ENCODE data around the gene ISLR. TPM values are rescaled to one million over a fixed set of nuclear protein-coding genes. Genes with fewer than 3 reads are reported as not detected.

ISLR gene
- total RNA-seq, 2 donors from 2014 or later, result 4.8 to 10.2 TPM

DNA sequence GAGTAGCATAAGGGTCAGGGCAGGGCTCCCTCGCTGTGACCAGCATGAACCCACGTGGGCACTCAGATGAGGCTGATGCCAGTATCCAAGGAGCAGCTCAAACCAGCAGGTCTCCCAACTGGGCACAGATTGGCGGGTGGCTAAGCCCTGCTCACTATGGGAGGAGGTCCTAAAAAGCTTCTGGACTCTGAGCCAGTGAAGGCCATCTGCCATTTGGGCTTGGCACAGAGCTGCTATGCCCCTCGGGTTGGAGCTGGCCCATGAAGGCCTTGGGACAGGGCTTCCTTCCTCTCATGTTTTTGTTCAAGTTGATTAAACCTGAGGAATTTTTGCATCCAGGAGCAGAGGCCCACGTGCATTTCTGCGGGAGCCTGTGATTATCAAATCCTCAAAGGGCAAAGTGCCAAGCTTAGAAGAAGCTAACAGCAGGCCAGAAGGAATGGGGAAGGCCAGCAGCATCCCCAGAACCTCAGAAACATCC is 33.3 kb downstream of the ISLR start:
- ATAC-seq (no peak), DNase-seq (no peak)
- intact Hi-C loops (cut with DNase I, micrococcal nuclease), result no loop called here

DNA sequence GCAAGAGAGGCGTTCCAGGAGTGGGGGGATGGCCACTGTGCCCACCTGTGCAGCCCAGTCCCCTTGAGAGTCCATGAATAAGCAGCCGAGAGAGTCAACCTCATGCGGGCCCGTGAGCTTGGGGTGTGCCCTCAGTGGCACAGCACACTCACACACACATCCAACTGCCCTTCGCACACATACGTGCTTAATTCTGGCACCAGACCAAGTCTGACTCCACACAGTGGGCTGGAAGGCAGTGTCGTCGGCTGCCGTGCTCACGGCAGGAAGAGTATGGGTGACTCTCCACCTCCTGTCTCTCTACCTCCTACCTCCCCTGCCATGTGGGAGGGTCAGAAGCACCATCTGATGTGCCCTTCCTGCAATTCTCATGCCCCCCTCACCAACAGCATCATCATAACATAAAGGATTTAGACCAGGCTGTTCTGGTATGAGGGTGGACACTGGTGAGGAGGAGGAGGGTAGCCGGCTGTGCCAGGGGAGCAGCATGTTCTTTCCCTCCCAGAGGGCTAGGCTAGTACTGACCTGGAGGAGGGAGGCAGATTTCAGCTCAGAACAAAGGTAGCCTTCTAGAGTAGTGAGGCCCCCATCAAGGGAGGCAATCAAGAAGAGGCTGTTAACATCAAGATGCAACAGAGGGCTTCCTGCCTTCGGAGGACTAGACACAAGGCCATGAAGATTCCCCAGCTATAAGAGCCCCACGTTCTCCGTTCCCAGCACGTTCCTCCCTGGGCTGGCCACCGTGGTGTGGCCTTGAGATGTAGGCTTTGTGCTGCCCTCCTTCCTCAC is 34.3 kb downstream of the ISLR start:
- intact Hi-C loops (cut with DNase I, micrococcal nuclease), result no loop called here

DNA sequence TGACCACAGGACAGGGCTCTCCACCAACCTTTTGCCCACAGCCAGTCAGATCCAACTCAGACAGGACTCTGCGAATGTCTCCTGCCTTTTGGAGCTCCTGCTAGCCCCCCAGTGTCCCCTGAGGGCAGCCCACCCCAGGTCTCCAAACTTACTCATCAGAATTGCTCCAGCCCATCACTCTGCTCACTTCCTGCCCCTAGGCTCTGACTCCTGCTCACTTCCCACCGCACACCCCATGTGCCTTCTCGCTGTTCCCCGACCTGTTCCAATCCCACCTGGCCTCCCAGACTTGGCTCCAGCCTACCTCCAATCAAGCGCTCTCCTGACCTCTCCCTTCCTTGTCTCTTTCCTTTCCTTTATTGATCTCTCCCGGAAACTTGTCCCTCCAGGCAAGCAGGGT is 35.0 kb downstream of the ISLR start:
- intact Hi-C loops (cut with DNase I, micrococcal nuclease), result no loop called here
- no peak for DNase-seq
- ATAC-seq, result no peak

More for the DNA sequence above, 34.3 kb downstream of the ISLR start:
- ATAC-seq (no peak), DNase-seq (no peak)

DNA sequence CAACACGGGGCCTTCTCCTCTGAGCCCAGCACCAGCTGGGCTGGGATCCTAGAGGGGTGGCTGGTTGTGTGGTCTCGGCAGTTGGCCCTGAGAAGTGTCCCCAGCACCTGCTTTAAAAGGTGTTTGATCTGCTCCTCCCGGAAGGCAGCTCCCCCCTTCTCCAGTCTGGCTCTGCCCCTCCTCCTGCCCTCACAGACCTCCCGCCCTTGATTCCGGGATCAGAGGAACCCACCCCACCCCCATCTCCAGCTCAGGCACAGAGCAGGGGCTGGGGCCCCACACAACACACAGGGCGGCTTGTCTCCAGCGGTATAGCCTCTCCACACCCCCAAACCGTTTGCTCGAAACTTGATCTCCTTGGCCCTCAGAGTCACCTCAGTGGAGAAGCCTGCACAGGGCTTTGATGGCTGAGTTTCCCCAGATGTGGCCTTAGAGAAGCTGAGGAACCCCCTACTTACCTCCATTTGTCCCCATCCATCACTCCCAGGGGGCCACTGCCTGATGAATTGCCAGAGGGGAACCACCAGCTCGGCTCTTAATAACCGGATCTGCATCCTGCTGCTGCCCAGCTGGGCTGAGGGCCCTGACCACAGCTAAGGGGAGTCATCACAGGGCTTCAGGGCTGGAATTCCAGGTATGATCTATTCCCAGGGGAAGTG is 35.5 kb downstream of the ISLR start:
- intact Hi-C loops (cut with DNase I, micrococcal nuclease), result no loop called here
- no peak for DNase-seq
- no peak for ATAC-seq

DNA sequence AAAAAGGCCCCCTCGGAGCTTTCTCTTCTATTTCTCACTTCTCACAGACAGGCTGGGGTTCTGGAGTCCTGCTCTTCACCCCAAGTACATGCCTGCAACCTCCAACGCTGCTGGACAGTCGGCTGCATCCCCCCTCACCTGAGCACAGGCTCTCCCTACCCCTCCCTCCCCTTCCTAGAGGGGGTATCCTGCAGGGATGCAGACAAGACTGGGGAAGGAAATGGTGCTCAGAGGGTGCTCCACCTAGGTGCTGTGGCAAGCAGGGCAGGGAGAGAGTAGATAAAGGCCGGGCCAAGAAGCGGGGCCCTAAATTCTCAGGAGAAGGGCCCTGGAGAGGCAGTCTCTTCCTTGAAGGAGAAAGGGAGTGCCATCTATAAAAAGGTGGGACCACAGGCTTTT is 36.0 kb downstream of the ISLR start:
- intact Hi-C loops (cut with DNase I, micrococcal nuclease), result no loop called here

DNA sequence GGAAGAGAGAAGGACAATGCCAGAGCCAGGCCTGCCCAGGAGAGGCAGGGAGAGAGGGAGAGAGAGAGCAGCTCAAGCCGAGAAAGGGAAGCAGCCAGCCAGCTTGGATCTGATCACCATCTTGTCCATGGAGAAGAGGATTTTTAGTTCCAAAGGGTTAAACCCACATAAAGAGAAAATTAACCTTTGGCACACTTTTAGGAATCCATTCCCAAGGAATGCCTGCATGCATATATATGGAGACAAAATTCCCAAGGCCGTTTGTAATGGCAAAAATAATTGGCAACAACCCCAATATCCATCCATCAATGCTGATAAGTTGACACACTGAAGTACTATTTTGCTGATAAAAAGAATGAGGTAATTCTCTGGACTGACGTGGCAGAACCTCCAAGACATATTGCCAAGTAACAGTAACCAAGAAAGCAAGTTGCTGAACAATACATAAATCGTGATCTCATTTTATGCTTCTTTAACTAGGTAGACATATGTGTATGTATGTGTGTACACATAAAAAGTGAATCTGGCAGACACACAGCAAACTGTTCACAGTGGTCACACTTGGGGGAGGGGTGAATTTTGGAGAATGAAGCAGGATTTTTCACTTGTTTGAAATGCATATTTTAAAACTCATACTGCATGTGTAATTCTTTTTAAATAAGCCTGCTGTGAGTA is 36.6 kb downstream of the ISLR start:
- intact Hi-C loops (cut with DNase I, micrococcal nuclease), result no loop called here
- no peak for DNase-seq
- no peak for ATAC-seq

More for the DNA sequence above, 36.0 kb downstream of the ISLR start:
- no peak for DNase-seq
- no peak for ATAC-seq

DNA sequence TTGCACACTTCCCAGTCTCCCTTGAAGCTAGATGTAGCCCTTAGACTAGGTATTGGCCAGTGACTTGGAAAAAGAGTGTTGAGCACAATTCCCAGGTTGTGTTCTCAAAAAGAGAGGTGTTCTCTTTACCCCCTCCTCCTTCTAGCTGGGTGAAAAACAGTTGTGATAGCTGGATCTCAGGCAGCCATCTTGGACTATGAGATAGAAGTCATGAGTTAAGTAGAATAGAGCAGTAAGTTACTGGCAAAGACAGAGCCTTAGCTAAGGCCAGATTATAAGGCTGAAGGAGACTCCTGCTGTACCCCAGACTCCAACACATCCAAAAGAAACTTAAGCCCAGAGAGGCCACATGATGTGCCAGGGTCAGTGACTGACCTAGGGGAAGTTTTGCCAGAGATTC is 37.2 kb downstream of the ISLR start:
- DNase-seq (no peak), ATAC-seq (no peak)
- intact Hi-C loops (cut with DNase I, micrococcal nuclease), result no loop called here

DNA sequence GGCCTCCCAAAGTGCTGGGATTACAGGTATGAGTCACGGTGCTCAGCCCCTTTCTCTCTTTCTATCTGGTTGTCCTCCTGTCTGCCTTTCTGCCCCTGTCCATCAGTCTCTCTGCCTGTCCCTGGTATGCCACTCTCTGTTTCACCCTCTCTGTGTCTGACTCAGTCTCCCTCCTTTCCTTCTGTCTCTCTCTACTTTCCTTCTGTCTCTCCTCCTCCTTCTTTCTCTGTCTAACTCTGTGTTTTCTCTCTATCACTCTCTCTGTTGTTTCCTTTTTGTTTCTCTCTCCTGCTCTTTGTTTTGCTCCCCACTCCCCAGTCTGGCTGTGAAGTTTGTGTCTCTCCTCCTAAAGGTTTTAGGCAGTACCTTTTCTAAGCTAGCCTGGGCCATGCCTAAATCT is 38.1 kb downstream of the ISLR start:
- ATAC-seq (no peak), DNase-seq (no peak)
- intact Hi-C loops (cut with DNase I, micrococcal nuclease), result no loop called here

DNA sequence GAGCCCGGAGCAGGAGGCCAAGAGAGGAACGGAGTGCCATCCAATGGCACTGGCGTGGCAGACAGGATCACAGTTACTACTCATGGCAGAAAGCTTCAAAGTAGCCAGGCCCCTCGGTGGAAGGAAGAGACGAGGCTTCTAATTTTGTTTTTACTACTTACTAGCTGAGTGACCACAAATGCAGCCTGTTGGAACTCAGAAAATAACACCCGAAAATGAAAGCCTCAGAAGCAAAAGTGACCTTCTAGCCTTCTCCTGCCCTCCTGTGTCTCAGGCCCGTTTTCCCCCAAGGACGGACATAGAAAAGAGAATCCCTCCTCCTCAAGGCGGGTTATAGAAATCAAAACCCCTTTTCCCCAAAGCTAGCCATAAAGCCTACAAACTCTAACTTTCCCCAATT is 39.0 kb downstream of the ISLR start:
- DNase-seq (no peak), ATAC-seq (no peak)
- intact Hi-C loops (cut with DNase I, micrococcal nuclease), result no loop called here

DNA sequence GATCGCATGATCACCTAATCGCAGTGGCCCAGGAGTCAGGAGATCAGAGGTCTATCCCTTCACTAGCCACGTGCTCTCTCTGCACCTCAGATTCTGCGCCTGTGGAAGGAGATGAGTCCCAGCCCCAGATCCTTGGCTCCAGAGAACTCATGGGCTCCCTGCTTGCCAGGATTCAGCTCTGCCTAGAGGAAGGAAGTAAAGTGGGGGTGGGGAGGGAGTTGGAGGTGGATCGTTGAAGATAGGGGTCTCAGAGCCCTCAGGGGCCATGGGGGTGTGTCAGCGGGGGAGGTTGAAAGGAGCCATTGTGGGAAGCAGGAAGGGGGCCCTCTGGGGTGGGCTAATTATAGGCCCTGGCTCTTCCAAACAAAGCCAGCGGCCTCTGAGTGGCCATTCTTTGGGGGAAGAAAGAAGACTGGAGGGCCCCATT is 40.4 kb downstream of the ISLR start:
- intact Hi-C loops (cut with DNase I, micrococcal nuclease), result no loop called here
- ATAC-seq (no peak), DNase-seq (no peak)

DNA sequence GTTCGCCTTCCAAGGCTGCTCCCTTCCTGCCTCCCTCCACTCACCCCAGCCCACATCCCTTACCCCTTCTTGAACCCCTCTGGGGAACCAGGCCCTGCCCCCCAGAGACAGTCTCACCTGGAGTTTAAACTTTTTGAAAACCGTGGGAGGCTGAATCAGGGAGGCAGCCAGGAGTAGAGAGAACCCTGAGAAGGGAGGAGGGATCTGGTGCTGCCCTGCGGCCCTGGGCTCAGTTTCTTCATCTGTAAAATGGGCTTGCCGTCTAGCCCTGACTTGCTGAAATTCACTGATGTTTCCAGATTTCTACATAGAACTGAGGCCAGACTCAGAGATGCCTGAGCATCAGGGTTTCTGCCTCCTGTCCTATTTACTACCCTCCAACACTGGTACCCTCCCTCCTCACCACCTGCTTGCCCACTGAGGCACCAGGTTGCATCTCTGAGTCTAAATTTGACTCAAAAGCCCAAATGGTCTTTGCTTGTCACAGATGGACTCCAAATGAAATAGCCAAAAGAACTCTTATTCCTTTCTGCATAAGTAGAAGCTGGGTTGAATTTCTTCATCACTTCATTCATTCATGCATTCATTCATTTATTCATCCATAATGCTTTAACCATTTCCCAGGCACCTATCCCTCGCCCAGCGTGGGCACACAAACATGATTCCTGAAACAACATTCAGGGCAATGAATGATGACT is 41.0 kb downstream of the ISLR start:
- intact Hi-C loops (cut with DNase I, micrococcal nuclease), result no loop called here
- ATAC-seq (no peak), DNase-seq (no peak)

DNA sequence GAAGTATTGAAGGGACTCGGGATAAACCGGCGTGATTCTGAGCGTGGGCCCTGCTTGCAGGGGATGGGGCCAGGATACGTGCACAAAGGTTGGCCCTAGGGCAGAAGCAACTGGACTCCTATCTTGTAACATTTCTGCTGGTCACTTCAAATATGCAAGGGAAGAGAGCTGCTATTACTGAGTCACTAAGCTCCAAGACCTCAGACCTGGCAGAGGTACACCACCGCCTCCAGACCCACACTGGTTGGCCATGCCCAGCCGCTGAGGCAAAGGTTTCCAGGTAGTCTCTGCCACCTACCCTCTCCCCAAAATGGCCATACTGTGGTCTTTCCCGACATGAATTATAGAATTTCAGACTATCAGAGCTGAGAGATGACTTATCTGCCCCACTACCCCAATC is 42.4 kb downstream of the ISLR start:
- no peak for DNase-seq
- ATAC-seq, result no peak
- intact Hi-C loops (cut with DNase I, micrococcal nuclease), result no loop called here

DNA sequence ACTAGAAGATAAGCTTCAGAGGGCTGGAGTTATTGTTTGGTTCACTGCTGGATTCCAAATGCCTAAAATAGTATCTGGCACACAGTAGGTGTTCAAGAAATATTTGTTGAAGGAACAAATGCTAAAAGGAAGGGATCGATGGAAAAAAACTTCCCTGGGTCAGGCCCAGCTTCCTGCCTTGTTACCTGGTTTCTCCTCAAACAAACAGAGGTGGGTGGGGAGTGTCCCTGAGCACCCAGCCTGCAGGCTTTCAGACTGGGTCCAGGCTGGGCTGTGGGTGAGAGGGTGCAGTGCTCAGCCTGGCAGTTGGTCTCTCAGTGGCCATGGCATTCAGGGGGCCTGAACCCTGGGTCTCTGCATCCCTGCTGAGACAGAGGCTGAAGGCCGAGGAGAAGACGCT is 43.4 kb downstream of the ISLR start:
- intact Hi-C loops (cut with DNase I, micrococcal nuclease), result no loop called here
- ATAC-seq (peak; percentile 47), DNase-seq (no peak)

DNA sequence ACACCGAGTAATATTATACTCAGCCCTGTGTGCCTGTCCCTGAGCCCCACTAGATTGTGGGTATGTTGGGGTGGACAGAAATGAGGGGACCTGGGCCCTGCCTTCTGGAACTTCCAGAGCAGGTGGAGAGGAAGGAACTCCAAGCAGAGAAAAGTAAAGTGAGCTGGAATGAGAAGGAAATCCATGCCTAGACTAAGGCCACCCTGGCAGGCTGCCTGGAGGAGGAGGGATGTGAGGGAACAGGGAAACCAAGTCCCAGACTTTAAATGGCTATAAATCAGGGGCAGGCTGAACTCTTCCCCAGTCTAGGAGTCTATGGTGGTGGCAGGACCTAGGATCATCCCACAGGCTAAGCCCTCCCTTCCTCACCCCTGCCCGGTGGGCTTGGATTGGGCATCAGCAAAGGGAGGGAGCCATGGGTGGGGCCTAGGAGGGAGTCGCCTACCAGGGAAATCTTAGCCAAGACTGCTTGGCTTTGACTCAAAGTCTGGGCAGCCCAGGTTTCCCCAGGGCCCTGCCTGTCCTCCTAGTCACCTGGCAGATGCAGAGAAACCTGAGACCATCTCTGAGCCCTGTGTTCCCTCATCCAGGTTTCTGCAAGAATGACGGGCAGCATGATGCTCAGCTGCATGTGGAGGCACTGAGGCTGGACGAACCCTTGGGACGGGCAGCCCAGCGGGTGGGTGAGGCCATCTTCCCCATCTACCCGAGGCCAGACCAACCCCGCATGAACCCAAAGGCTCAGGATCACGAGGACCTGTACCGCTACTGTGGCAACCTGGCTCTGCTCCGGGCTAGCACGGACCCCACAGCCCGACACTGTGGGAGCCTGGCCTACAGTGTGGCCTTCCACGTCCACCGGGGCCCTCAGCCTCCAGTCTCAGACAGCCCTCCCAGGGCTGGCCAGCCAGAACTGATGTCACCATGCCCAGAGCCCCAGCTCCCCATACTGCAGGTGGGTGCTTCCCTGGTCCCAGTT is 44.7 kb downstream of the ISLR start:
- intact Hi-C loops (cut with DNase I, micrococcal nuclease), result no loop called here
- DNase-seq, result no peak
- no peak for ATAC-seq

DNA sequence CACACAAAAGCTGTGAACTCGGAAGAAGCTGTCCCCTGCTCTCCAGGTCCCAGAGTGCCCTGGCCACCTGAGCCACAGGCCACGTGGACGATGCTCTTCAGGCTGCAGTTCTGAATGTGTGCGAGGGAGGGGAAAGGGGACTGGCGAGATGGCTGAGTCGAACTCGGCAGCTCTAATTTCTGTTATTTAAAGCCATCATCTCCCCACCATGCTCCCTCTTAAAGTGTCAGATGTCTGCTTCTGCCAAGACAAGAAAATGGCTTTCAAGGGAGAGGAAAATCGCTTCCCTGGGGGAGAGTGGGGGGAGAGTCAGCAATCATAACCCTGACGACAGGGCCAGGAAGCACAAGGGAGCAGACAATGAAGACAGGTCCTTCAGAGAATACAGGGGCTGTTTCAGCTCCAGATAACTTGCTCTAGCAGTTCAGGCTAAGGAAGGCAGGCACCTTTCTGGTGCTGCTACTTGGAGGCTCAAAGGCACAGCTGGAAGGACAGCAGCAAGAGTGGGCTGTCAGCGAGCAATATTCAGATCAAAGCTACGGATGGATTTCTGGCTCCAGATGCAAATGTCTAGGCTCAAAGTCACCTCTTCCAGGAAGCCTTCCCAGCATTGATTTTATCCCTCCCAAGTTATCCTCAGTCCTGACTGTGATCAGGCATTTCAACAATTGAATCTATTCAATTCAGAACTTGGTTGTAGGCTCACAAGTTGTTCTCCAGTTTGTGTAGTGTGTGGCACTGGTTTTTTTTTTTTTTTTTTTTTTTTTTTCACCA is 47.2 kb downstream of the ISLR start:
- no peak for DNase-seq
- intact Hi-C loops (cut with DNase I, micrococcal nuclease), result no loop called here
- ATAC-seq, result no peak

DNA sequence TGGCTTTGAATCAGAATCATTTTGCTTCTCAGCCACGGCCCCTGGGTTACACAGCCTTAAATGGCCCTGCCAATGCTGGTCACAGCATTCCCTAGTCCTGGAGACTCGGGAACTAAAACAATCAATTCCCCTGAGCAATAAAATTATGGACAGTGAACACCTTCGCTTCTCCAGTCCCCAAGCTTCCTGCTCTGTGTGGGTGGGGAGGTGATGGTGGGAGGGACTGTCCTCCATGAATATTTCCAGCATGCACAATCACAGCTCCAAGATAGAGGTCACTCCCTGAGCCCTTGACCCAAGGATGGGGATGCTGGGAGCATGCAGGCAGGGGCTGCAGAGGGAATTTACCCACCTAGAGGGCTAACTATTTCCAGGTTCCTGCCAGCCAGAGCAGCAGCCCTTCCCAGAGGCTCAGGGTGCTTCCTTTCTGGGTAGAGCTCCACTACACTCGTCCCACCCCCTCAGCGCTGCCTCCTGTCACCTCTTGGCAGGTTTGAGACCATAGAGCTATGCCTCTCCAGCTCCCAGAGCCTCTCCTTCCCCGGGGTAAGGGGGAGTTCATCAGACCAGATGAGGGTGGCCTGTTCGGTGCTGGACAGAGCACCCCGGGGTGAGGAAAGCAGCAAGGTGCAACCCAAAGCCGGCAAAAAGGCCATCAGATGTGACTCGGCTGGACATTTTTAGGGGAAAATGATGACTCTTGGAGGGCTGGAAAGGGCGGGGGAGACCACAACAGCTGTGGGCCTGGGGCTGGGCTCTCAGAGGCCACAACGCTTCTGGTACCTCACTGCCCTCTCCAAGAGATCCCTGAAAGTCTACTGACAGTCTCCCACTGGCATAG is 48.1 kb downstream of the ISLR start:
- peak; percentile 71 for ATAC-seq

More for the DNA sequence above, 48.1 kb downstream of the ISLR start:
- no peak for DNase-seq
- intact Hi-C loops (cut with DNase I, micrococcal nuclease), result no loop called here
